Measurements from ENCODE around the gene RAD9A. TPM values are rescaled to one million over a fixed set of nuclear protein-coding genes. Genes with fewer than 3 reads are reported as not detected.

Gene RAD9A
- total RNA-seq, 1 donor from 2014 or later = 10.4 TPM

- no peaks in the 10 kb centered on the region for H3K27me3 ChIP-seq
- no peaks in the 10 kb centered on the region for H4K20me1 ChIP-seq (ENCODE audit: low read depth)
- Mint-ChIP-seq H3K27me3 (ENCODE audit: insufficient read depth, low read depth) (peaks cover 4% of the 10 kb centered on the region), H3K4me3 (peak overlapping the region; percentile 41), H3K9me3 (no peaks in the 10 kb centered on the region), H3K4me1 (peaks cover 12% of the 10 kb centered on the region), H3K27ac (peak overlapping the region; percentile 2), H3K36me3 (peaks cover 11% of the 10 kb centered on the region)
- H3K27ac ChIP-seq = no peak overlapping the region
- H3K9ac ChIP-seq = no peak overlapping the region
- H3K9me3 ChIP-seq (ENCODE audit: low read depth) = no peaks in the 10 kb centered on the region
- no peak for DNase-seq (ENCODE audit: low spot score)
- H3K4me2 ChIP-seq = no peak overlapping the region
- TF ChIP-seq EZH2 (IDR thresholded peaks at IDR 0.05) (no peak), EZH2phosphoT487 (IDR thresholded peaks at IDR 0.05) (no peak)
- TF ChIP-seq, protein P1, sequence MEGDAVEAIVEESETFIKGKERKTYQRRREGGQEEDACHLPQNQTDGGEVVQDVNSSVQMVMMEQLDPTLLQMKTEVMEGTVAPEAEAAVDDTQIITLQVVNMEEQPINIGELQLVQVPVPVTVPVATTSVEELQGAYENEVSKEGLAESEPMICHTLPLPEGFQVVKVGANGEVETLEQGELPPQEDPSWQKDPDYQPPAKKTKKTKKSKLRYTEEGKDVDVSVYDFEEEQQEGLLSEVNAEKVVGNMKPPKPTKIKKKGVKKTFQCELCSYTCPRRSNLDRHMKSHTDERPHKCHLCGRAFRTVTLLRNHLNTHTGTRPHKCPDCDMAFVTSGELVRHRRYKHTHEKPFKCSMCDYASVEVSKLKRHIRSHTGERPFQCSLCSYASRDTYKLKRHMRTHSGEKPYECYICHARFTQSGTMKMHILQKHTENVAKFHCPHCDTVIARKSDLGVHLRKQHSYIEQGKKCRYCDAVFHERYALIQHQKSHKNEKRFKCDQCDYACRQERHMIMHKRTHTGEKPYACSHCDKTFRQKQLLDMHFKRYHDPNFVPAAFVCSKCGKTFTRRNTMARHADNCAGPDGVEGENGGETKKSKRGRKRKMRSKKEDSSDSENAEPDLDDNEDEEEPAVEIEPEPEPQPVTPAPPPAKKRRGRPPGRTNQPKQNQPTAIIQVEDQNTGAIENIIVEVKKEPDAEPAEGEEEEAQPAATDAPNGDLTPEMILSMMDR (IDR thresholded peaks at IDR 0.05) = no peak
- H3K4me1 ChIP-seq = peaks cover 9% of the 10 kb centered on the region
- H3K36me3 ChIP-seq = no peaks in the 10 kb centered on the region
- H2AFZ ChIP-seq (replicated peaks) = no peak overlapping the region
- peaks cover 12% of the 10 kb centered on the region for H3K79me2 ChIP-seq (ENCODE audit: low read depth)
- H3K4me3 ChIP-seq = no peak overlapping the region
- peaks cover 7% of the 10 kb centered on the region for H3F3A ChIP-seq (ENCODE audit: low read depth)
Observed at GRCh38 chr11:67431346-67432249, 39.8 kb downstream of the RAD9A start.

DNA sequence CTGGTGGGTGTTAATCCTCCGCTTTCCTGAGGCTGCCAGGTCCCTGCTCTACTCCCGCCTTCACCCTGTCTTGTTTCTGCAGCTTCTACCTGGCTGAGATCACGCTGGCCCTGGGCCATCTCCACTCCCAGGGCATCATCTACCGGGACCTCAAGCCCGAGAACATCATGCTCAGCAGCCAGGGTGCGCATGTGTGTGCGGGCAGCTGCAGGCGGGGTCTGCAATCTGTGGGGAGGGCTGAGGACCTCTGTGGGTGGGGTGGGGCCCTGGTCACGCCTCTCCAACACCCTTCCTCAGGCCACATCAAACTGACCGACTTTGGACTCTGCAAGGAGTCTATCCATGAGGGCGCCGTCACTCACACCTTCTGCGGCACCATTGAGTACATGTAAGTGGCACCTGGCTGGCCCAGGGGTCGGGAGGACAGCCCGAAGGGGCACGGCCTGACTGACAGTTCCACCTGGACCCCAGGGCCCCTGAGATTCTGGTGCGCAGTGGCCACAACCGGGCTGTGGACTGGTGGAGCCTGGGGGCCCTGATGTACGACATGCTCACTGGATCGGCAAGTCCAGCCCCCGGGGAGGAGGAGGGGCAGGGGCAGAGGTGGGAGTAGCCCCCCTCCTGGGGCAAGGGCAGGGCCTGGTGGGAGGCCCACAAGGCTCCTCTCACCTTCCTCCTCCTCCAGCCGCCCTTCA lies 41.0 kb downstream of the RAD9A start:
- Histone ChIP-seq H3F3A (ENCODE audit: low read depth) (peaks cover 3% of the 10 kb centered on the region), H3K4me3 (no peak overlapping the region), H3K9me3 (ENCODE audit: low read depth) (no peaks in the 10 kb centered on the region), H3K27ac (no peak overlapping the region), H3K27me3 (no peaks in the 10 kb centered on the region), H3K4me1 (peaks cover 5% of the 10 kb centered on the region), H3K36me3 (no peaks in the 10 kb centered on the region), H3K4me2 (no peak overlapping the region), H3K9ac (no peak overlapping the region), H2AFZ (replicated peaks) (no peak overlapping the region), H3K79me2 (ENCODE audit: low read depth) (peaks cover 12% of the 10 kb centered on the region), H4K20me1 (ENCODE audit: low read depth) (no peaks in the 10 kb centered on the region)
- peaks cover 12% of the 10 kb centered on the region for H3K36me3 Mint-ChIP-seq
- H3K4me1 Mint-ChIP-seq = peaks cover 11% of the 10 kb centered on the region
- no peak overlapping the region for H3K4me3 Mint-ChIP-seq
- no peak overlapping the region for H3K27ac Mint-ChIP-seq
- TF ChIP-seq EZH2 (IDR thresholded peaks at IDR 0.05) (no peak), EZH2phosphoT487 (IDR thresholded peaks at IDR 0.05) (no peak)
- TF ChIP-seq, protein P1 (IDR thresholded peaks at IDR 0.05) = no peak
- peaks cover 2% of the 10 kb centered on the region for H3K27me3 Mint-ChIP-seq (ENCODE audit: insufficient read depth, low read depth)
- DNase-seq (ENCODE audit: low spot score) = no peak
- H3K9me3 Mint-ChIP-seq = no peaks in the 10 kb centered on the region

DNA sequence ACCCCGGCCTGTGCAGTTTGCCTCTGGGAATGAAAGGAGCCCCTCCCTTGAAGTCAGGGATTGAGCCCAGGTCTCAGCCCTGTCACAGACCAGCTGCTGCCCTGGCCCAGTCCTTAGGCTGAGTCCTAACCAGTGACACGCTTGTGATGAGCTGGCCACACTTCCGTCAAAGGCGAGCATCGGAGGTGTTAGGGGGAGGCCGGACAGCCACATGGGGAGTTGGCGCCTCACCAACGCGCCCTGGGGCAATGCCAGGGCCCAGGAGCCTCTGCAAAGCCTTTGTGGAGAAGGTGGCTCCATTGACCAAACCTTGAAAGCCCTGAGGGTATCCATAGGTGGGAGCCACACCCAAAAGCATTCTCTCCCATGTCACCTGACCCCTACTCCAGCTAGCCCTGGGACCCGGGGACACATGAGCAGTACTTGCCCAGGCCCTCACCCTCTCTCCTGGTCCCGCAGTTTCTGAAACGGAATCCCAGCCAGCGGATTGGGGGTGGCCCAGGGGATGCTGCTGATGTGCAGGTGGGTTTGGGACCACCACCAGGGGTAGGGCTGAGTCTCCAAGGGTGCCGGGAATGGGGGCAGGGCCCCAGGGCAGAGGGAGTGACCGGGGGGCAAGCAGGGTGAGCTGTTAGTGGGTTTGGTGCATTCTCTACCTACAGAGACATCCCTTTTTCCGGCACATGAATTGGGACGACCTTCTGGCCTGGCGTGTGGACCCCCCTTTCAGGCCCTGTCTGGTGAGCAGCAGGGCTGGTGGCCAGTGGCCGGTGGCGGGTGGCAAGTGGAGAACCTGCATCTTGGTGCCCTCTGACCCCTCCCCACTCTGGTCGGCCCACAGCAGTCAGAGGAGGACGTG lies 42.0 kb downstream of the RAD9A start:
- DNase-seq (ENCODE audit: low spot score) = no peak
- H3K4me3 ChIP-seq = no peak overlapping the region
- Mint-ChIP-seq H3K27me3 (ENCODE audit: insufficient read depth, low read depth) (peaks cover 2% of the 10 kb centered on the region), H3K9me3 (no peaks in the 10 kb centered on the region), H3K4me3 (no peak overlapping the region), H3K36me3 (peaks cover 12% of the 10 kb centered on the region), H3K4me1 (peaks cover 7% of the 10 kb centered on the region), H3K27ac (no peak overlapping the region)
- H3K79me2 ChIP-seq (ENCODE audit: low read depth) = peaks cover 8% of the 10 kb centered on the region
- no peak overlapping the region for H3K27ac ChIP-seq
- H3K4me1 ChIP-seq = peaks cover 4% of the 10 kb centered on the region
- no peak overlapping the region for H2AFZ ChIP-seq (replicated peaks)
- H3K9me3 ChIP-seq (ENCODE audit: low read depth) = no peaks in the 10 kb centered on the region
- TF ChIP-seq EZH2phosphoT487 (IDR thresholded peaks at IDR 0.05) (no peak), EZH2 (IDR thresholded peaks at IDR 0.05) (no peak)
- TF ChIP-seq, protein P1 (IDR thresholded peaks at IDR 0.05) = no peak
- no peak overlapping the region for H3K9ac ChIP-seq
- no peaks in the 10 kb centered on the region for H4K20me1 ChIP-seq (ENCODE audit: low read depth)
- H3F3A ChIP-seq (ENCODE audit: low read depth) = no peaks in the 10 kb centered on the region
- H3K4me2 ChIP-seq = no peak overlapping the region
- no peaks in the 10 kb centered on the region for H3K36me3 ChIP-seq
- H3K27me3 ChIP-seq = no peaks in the 10 kb centered on the region
